GM12878 (cell line): Measurements from ENCODE around the gene AP1S1. TPM values are rescaled to one million over a fixed set of nuclear protein-coding genes. Genes with fewer than 3 reads are reported as not detected.

Experiments
- CBX5 ChIP-seq: sonication (generic); IDR thresholded peaks from 2 replicates; pipeline ENCODE4 v1.6.1; 2016; ENCODE audit warnings: low read depth, moderate library complexity, mild to moderate bottlenecking, inconsistent platforms
- CREB1 ChIP-seq: IDR thresholded peaks from 2 replicates; pipeline ENCODE4 v1.6.1; 2012; ENCODE audit warnings: low read depth, mild to moderate bottlenecking, inconsistent platforms
- EGR1 ChIP-seq, 2 experiments: IDR thresholded peaks; 1 replicate in 1 of 2; 2 replicates in 1 of 2; pipeline ENCODE4 v1.6.1; 2011 to 2012; ENCODE audit warnings: low read depth in 2 of 2, low read length in 2 of 2, borderline replicate concordance in 1 of 2, mild to moderate bottlenecking in 1 of 2, moderate library complexity in 1 of 2
- GATAD2B ChIP-seq: fragments of 450-650 bp; conservative IDR thresholded peaks from 2 replicates; pipeline ENCODE4 v1.6.1; 2017; ENCODE audit warnings: low read depth, mild to moderate bottlenecking, moderate library complexity
- IRF4 ChIP-seq: IDR thresholded peaks from 2 replicates; pipeline ENCODE4 v1.6.1; 2011; ENCODE audit warnings: low read depth, low read length
- MXI1 ChIP-seq: fragments of 150-350 bp; IDR thresholded peaks from 2 replicates; pipeline ENCODE4 v1.6.1; 2011; ENCODE audit warnings: low read depth, mild to moderate bottlenecking, inconsistent platforms, low read length, improper control_type of control experiment
- PAX5 ChIP-seq: IDR thresholded peaks from 2 replicates; pipeline ENCODE4 v1.6.1; 2011; ENCODE audit warnings: low read depth, low read length, borderline replicate concordance
- RB1 ChIP-seq: fragments of 450-650 bp; formaldehyde crosslinking; IDR thresholded peaks from 2 replicates; pipeline ENCODE4 v1.6.1; 2017; ENCODE audit warnings: mild to moderate bottlenecking, borderline replicate concordance
- RCOR1 ChIP-seq: conservative IDR thresholded peaks from 2 replicates; pipeline ENCODE4 v1.6.1; 2012; ENCODE audit warnings: low read depth, low read length, improper control_type of control experiment
- SMAD5 ChIP-seq: IDR thresholded peaks from 2 replicates; pipeline ENCODE4 v1.6.1; 2016; ENCODE audit warnings: antibody characterized with exemption, low read depth
- SRF ChIP-seq, 2 experiments: IDR thresholded peaks; 2 replicates each; pipeline ENCODE4 v1.6.1; 2011; ENCODE audit warnings: low read depth in 2 of 2, low read length in 2 of 2, mild to moderate bottlenecking in 1 of 2, moderate library complexity in 1 of 2
- STAT1 ChIP-seq: fragments of 450-650 bp; conservative IDR thresholded peaks from 2 replicates; pipeline ENCODE4 v1.6.1; 2014; ENCODE audit warnings: antibody characterized with exemption, mild to moderate bottlenecking
- TCF3 ChIP-seq: IDR thresholded peaks from 2 replicates; pipeline ENCODE4 v1.6.1; 2012; ENCODE audit warnings: low read depth, mild to moderate bottlenecking, low read length, borderline replicate concordance; ENCODE audit not compliant: insufficient read depth
- WRNIP1 ChIP-seq: IDR thresholded peaks from 2 replicates; pipeline ENCODE4 v1.6.1; 2011; ENCODE audit warnings: low read depth, low read length, improper control_type of control experiment, borderline replicate concordance
- YY1 ChIP-seq: IDR thresholded peaks from 2 replicates; pipeline ENCODE4 v1.6.1; 2011; ENCODE audit warnings: low read depth, mild to moderate bottlenecking, low read length
- ZNF622 ChIP-seq: fragments of 450-650 bp; IDR thresholded peaks from 2 replicates; pipeline ENCODE4 v1.6.1; 2017; ENCODE audit warnings: mild to moderate bottlenecking, inconsistent platforms
- polyA plus RNA-seq, 11 experiments: library from polyadenylated mRNA; depleted of rRNA in 4 of 11; unstranded in 6 of 11; stranded (reverse) in 5 of 11; fragments of >200 nt; fragmentation: Nextera tagmentation in 4 of 11; fragmentation: Illumina TruSeq in 1 of 11; extraction: Ambion mirVana in 4 of 11; extraction: Trizol in 1 of 11; gene quantifications; 1 replicate in 1 of 11; 2 replicates in 10 of 11; pipeline versions ENCODE4 v1.2.1 to v1.2.3, GENCODE V29; 2011 to 2016; ENCODE audit warnings: inconsistent platforms in 2 of 11, missing spikeins in 2 of 11, low read depth in 1 of 11
- total RNA-seq, 4 experiments: library from RNA; depleted of rRNA in 3 of 4; stranded (reverse); fragments of >200 nt in 3 of 4; fragmentation: Illumina TruSeq in 1 of 4; extraction: Trizol in 1 of 4; gene quantifications; 2 replicates each; pipeline versions ENCODE4 v1.2.1 to v1.2.3, GENCODE V29; 2013 to 2021
- TF ChIP-seq, protein P1 (sequence below): fragments of 450-650 bp; formaldehyde crosslinking; IDR thresholded peaks from 2 replicates; pipeline ENCODE4 v1.5.0; 2022; ENCODE audit warnings: mild to moderate bottlenecking, missing genetic modification characterization
- TF ChIP-seq, protein P2 (sequence below): fragments of 450-650 bp; formaldehyde crosslinking; IDR thresholded peaks from 2 replicates; pipeline ENCODE4 v1.4.0; 2020; ENCODE audit warnings: mild to moderate bottlenecking, moderate library complexity
- TF ChIP-seq, protein P3 (sequence below): IDR thresholded peaks from 2 replicates; pipeline ENCODE4 v1.6.1; 2012; ENCODE audit warnings: low read depth, low read length, improper control_type of control experiment
- TF ChIP-seq, protein P4 (sequence below): fragments of 450-650 bp; IDR thresholded peaks from 2 replicates; pipeline ENCODE4 v1.6.1; 2016; ENCODE audit warnings: mild to moderate bottlenecking

Gene AP1S1
- total and polyA plus RNA-seq, 10 of the 15 experiments (the other 5 are each of a cell fraction or from before 2014, with no cell fraction given): 2.5 to 121 (median 54.9) TPM

DNA sequence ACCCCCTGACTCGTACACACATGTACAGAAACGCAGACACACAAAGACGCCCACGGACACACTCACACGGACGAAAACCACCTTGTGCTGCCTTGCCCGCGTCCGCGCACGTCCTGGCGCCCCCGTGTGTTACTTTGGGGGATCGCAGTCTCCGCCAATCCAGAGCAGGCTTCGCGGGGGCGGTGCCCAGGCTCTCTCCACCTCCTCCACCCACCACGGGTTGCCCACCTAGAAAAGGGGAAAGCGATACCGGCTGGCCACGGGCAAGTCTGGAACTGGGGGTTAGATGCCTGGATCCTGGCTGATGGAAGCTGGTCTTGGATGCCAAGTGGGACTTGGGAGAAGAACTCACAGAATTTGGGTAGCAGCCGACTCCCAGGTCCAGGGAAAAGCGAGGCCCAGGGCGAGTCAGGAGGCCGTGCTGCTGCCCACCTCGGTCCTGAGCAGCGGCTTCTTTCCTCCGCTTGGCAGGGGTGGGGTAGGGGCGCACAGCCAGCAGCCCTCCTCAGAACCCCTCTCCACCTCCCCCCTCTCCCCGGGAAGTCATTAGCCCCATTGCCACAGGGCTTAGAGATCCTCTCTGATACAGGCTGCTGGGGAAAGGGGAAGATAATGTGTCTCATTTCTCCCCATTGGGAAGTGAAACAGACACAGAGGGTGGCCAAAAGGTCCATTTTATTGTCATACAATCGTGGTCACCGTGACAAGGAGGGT lies 15.7 kb downstream of the AP1S1 start (continued):
- TF ChIP-seq, protein P1, sequence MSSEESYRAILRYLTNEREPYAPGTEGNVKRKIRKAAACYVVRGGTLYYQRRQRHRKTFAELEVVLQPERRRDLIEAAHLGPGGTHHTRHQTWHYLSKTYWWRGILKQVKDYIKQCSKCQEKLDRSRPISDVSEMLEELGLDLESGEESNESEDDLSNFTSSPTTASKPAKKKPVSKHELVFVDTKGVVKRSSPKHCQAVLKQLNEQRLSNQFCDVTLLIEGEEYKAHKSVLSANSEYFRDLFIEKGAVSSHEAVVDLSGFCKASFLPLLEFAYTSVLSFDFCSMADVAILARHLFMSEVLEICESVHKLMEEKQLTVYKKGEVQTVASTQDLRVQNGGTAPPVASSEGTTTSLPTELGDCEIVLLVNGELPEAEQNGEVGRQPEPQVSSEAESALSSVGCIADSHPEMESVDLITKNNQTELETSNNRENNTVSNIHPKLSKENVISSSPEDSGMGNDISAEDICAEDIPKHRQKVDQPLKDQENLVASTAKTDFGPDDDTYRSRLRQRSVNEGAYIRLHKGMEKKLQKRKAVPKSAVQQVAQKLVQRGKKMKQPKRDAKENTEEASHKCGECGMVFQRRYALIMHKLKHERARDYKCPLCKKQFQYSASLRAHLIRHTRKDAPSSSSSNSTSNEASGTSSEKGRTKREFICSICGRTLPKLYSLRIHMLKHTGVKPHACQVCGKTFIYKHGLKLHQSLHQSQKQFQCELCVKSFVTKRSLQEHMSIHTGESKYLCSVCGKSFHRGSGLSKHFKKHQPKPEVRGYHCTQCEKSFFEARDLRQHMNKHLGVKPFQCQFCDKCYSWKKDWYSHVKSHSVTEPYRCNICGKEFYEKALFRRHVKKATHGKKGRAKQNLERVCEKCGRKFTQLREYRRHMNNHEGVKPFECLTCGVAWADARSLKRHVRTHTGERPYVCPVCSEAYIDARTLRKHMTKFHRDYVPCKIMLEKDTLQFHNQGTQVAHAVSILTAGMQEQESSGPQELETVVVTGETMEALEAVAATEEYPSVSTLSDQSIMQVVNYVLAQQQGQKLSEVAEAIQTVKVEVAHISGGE: no peak
- TF ChIP-seq, protein P2, sequence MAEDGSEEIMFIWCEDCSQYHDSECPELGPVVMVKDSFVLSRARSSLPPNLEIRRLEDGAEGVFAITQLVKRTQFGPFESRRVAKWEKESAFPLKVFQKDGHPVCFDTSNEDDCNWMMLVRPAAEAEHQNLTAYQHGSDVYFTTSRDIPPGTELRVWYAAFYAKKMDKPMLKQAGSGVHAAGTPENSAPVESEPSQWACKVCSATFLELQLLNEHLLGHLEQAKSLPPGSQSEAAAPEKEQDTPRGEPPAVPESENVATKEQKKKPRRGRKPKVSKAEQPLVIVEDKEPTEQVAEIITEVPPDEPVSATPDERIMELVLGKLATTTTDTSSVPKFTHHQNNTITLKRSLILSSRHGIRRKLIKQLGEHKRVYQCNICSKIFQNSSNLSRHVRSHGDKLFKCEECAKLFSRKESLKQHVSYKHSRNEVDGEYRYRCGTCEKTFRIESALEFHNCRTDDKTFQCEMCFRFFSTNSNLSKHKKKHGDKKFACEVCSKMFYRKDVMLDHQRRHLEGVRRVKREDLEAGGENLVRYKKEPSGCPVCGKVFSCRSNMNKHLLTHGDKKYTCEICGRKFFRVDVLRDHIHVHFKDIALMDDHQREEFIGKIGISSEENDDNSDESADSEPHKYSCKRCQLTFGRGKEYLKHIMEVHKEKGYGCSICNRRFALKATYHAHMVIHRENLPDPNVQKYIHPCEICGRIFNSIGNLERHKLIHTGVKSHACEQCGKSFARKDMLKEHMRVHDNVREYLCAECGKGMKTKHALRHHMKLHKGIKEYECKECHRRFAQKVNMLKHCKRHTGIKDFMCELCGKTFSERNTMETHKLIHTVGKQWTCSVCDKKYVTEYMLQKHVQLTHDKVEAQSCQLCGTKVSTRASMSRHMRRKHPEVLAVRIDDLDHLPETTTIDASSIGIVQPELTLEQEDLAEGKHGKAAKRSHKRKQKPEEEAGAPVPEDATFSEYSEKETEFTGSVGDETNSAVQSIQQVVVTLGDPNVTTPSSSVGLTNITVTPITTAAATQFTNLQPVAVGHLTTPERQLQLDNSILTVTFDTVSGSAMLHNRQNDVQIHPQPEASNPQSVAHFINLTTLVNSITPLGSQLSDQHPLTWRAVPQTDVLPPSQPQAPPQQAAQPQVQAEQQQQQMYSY (CRISPR knock-in tag): no peak
- TF ChIP-seq STAT1 (no peak), CREB1 (peak; percentile 42; the same call in 1 of the 2 replicates), GATAD2B (0 out of 2 replicates have a peak, but pooled peaks have one; percentile 53), CBX5 (no peak), WRNIP1 (no peak), RB1 (peak; percentile 82; the same call in 1 of the 2 replicates), ZNF622 (no peak), IRF4 (0 out of 2 replicates have a peak, but pooled peaks have one; percentile 40), TCF3 (0 out of 2 replicates have a peak, but pooled peaks have one; percentile 25), SRF (IDR thresholded peaks at IDR 0.05; ENCODE audit: low read depth in 2 of 2, low read length in 2 of 2) (no peak), MXI1 (0 out of 2 replicates have a peak, but pooled peaks have one; percentile 17), YY1 (peak; percentile 32; the same call in 1 of the 2 replicates), RCOR1 (no peak), SMAD5 (no peak), EGR1 (IDR thresholded peaks at IDR 0.05; ENCODE audit: borderline replicate concordance in 1 of 2, low read depth in 2 of 2, low read length in 2 of 2) (peak in 1 of 2 experiments; percentile 97; a peak in 2 of 3 replicates), PAX5 (0 out of 2 replicates have a peak, but pooled peaks have one; percentile 29)
- TF ChIP-seq, protein P3, sequence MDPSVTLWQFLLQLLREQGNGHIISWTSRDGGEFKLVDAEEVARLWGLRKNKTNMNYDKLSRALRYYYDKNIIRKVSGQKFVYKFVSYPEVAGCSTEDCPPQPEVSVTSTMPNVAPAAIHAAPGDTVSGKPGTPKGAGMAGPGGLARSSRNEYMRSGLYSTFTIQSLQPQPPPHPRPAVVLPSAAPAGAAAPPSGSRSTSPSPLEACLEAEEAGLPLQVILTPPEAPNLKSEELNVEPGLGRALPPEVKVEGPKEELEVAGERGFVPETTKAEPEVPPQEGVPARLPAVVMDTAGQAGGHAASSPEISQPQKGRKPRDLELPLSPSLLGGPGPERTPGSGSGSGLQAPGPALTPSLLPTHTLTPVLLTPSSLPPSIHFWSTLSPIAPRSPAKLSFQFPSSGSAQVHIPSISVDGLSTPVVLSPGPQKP: no peak
- TF ChIP-seq, protein P4, sequence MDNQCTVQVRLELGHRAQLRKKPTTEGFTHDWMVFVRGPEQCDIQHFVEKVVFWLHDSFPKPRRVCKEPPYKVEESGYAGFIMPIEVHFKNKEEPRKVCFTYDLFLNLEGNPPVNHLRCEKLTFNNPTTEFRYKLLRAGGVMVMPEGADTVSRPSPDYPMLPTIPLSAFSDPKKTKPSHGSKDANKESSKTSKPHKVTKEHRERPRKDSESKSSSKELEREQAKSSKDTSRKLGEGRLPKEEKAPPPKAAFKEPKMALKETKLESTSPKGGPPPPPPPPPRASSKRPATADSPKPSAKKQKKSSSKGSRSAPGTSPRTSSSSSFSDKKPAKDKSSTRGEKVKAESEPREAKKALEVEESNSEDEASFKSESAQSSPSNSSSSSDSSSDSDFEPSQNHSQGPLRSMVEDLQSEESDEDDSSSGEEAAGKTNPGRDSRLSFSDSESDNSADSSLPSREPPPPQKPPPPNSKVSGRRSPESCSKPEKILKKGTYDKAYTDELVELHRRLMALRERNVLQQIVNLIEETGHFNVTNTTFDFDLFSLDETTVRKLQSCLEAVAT: peak; percentile 24; the same call in 1 of the 2 replicates
